IMR-90 (cell line): Measurements from ENCODE around the gene CSAD. TPM values are rescaled to one million over a fixed set of nuclear protein-coding genes. Genes with fewer than 3 reads are reported as not detected.

Experiments used
- ATAC-seq: fragments of 200-7000 bp; cut with Tn5 transposase; 2 replicates; pipeline ENCODE4 v1.9.1; 2020; ENCODE audit warnings: low read depth, mild to moderate bottlenecking, moderate library complexity
- BruUV-seq: library from RNA; stranded (reverse); fragments of 400-500 nt; replicated peaks from 2 replicates; lab custom pipeline; 2021; lab: Mats Ljungman, UMichigan
- CTCF ChIA-PET: fragments of 300-600 bp; formaldehyde crosslinking; extraction: SDS; loops from one replicate; lab custom pipeline; 2021; ENCODE audit warnings: antibody characterized with exemption; lab: Yijun Ruan, JAX
- POLR2A ChIA-PET: fragments of 300-600 bp; sonication (Branson Sonifier 250); formaldehyde crosslinking; loops from one replicate; lab custom pipeline; 2022; ENCODE audit warnings: antibody characterized with exemption; ENCODE audit not compliant: unreplicated experiment; lab: Charles Lee
- DNase-seq: peaks from one replicate; pipeline ENCODE4 v3.0.0; 2013
- H2AFZ ChIP-seq: replicated peaks from 2 replicates; pipeline ENCODE3; 2013; ENCODE audit warnings: low read length, mild to moderate bottlenecking; ENCODE audit not compliant: poor library complexity
- H2AK5ac ChIP-seq: 2 replicates; pipeline ENCODE4 v1.6.1; 2013; ENCODE audit warnings: low read depth, low read length, inconsistent platforms
- H2AK9ac ChIP-seq: replicated peaks from 2 replicates; pipeline ENCODE3; 2013; ENCODE audit warnings: mild to moderate bottlenecking, low read depth, low read length, moderate library complexity; ENCODE audit not compliant: poor library complexity
- H2BK120ac ChIP-seq: 2 replicates; pipeline ENCODE4 v1.6.1; 2013; ENCODE audit warnings: low read depth, low read length, inconsistent platforms
- H2BK15ac ChIP-seq: 3 replicates; pipeline ENCODE4 v1.6.1; 2013; ENCODE audit warnings: low read depth, low read length, inconsistent platforms
- H2BK20ac ChIP-seq: 2 replicates; pipeline ENCODE4 v1.6.1; 2013; ENCODE audit warnings: low read depth, mild to moderate bottlenecking, inconsistent platforms, low read length, moderate library complexity
- H2BK5ac ChIP-seq: 2 replicates; pipeline ENCODE4 v1.6.1; 2013; ENCODE audit warnings: mild to moderate bottlenecking, low read depth, low read length, inconsistent platforms; ENCODE audit not compliant: poor library complexity, severe bottlenecking
- H3K14ac ChIP-seq: replicated peaks from 2 replicates; pipeline ENCODE4 v1.6.1; 2013; ENCODE audit warnings: low read depth, low read length, inconsistent platforms
- H3K18ac ChIP-seq: 2 replicates; pipeline ENCODE4 v1.6.1; 2013; ENCODE audit warnings: low read depth, low read length, control low read depth
- H3K23ac ChIP-seq: 2 replicates; pipeline ENCODE4 v1.6.1; 2013; ENCODE audit warnings: low read depth, low read length, inconsistent platforms
- H3K27ac ChIP-seq: 2 replicates; pipeline ENCODE4 v1.5.1; 2013; ENCODE audit warnings: mild to moderate bottlenecking, control low read depth, low read length; ENCODE audit not compliant: insufficient read depth
- H3K27me3 ChIP-seq: 2 replicates; pipeline ENCODE4 v1.6.1; 2013; ENCODE audit warnings: low read length; ENCODE audit not compliant: control insufficient read depth, insufficient read depth
- H3K36me3 ChIP-seq: 2 replicates; pipeline ENCODE4 v1.6.1; 2013; ENCODE audit warnings: low read length, mixed read lengths; ENCODE audit not compliant: control insufficient read depth, insufficient read depth
- H3K4ac ChIP-seq: 2 replicates; pipeline ENCODE4 v1.6.1; 2013; ENCODE audit warnings: low read depth, low read length, inconsistent platforms
- H3K4me1 ChIP-seq: 2 replicates; pipeline ENCODE4 v1.6.1; 2013; ENCODE audit warnings: low read length, mixed read lengths; ENCODE audit not compliant: control insufficient read depth, insufficient read depth
- H3K4me2 ChIP-seq: 2 replicates; pipeline ENCODE4 v1.6.1; 2013; ENCODE audit warnings: low read depth, mild to moderate bottlenecking, control low read depth, low read length, moderate library complexity
- H3K4me3 ChIP-seq: 2 replicates; pipeline ENCODE4 v1.5.1; 2013; ENCODE audit warnings: low read depth, mild to moderate bottlenecking, control low read depth, low read length, moderate library complexity; ENCODE audit not compliant: insufficient read depth
- H3K56ac ChIP-seq: 2 replicates; pipeline ENCODE4 v1.6.1; 2013; ENCODE audit warnings: low read length, inconsistent platforms; ENCODE audit not compliant: insufficient read depth; ENCODE audit errors: extremely low read depth
- H3K79me1 ChIP-seq, 2 experiments: 2 replicates each; pipeline ENCODE4 v1.6.1; 2013; ENCODE audit warnings: low read length in 2 of 2, inconsistent platforms in 1 of 2, low read depth in 1 of 2
- H3K9ac ChIP-seq: 2 replicates; pipeline ENCODE4 v1.6.1; 2013; ENCODE audit warnings: low read depth, low read length, control low read depth
- H3K9me1 ChIP-seq: 2 replicates; pipeline ENCODE4 v1.6.1; 2013; ENCODE audit warnings: low read length, inconsistent platforms; ENCODE audit not compliant: insufficient read depth
- H3K9me3 ChIP-seq: 2 replicates; pipeline ENCODE4 v1.6.1; 2013; ENCODE audit warnings: low read length; ENCODE audit not compliant: control insufficient read depth, insufficient read depth
- H4K20me1 ChIP-seq: 2 replicates; pipeline ENCODE4 v1.6.1; 2013; ENCODE audit warnings: low read length, inconsistent platforms; ENCODE audit not compliant: insufficient read depth
- H4K5ac ChIP-seq: 2 replicates; pipeline ENCODE4 v1.6.1; 2013; ENCODE audit warnings: mild to moderate bottlenecking, low read depth, low read length, control low read depth
- H4K8ac ChIP-seq, 2 experiments: 2 replicates each; pipeline ENCODE4 v1.6.1; 2013; ENCODE audit warnings: low read depth in 2 of 2, low read length in 2 of 2, control low read depth in 1 of 2, inconsistent platforms in 1 of 2
- H4K91ac ChIP-seq: 2 replicates; pipeline ENCODE4 v1.6.1; 2013; ENCODE audit warnings: low read depth, low read length, inconsistent platforms; ENCODE audit not compliant: insufficient read depth
- BHLHE40 ChIP-seq: fragments of 150-350 bp; IDR thresholded peaks from 2 replicates; pipeline ENCODE4 v1.6.1; 2016; ENCODE audit warnings: mild to moderate bottlenecking, low read depth, low read length
- CEBPB ChIP-seq: IDR thresholded peaks from 2 replicates; pipeline ENCODE4 v1.6.1; 2012; ENCODE audit warnings: low read depth, low read length, improper control_type of control experiment
- CHD1 ChIP-seq: IDR thresholded peaks from 2 replicates; pipeline ENCODE4 v1.6.1; 2012; ENCODE audit warnings: low read depth, low read length, improper control_type of control experiment
- CTCF ChIP-seq: conservative IDR thresholded peaks from 2 replicates; pipeline ENCODE4 v1.5.1; 2012; ENCODE audit warnings: mild to moderate bottlenecking, low read depth, low read length, improper control_type of control experiment
- ELK1 ChIP-seq: fragments of 150-350 bp; IDR thresholded peaks from 2 replicates; pipeline ENCODE4 v1.6.1; 2016; ENCODE audit warnings: low read depth, mild to moderate bottlenecking, low read length, moderate library complexity, borderline replicate concordance
- FOS ChIP-seq: fragments of 150-350 bp; IDR thresholded peaks from 2 replicates; pipeline ENCODE4 v1.6.1; 2016; ENCODE audit warnings: low read depth, low read length
- MAZ ChIP-seq: IDR thresholded peaks from 2 replicates; pipeline ENCODE4 v1.6.1; 2012; ENCODE audit warnings: low read depth, mild to moderate bottlenecking, low read length, improper control_type of control experiment, moderate library complexity, borderline replicate concordance
- MXI1 ChIP-seq: IDR thresholded peaks from 2 replicates; pipeline ENCODE4 v1.6.1; 2012; ENCODE audit warnings: low read depth, mild to moderate bottlenecking, low read length, moderate library complexity, borderline replicate concordance
- NFE2L2 ChIP-seq: fragments of 150-350 bp; IDR thresholded peaks from 2 replicates; pipeline ENCODE4 v1.6.1; 2016; ENCODE audit warnings: low read depth, mild to moderate bottlenecking, low read length
- POLR2A ChIP-seq: IDR thresholded peaks from 2 replicates; pipeline ENCODE4 v1.6.1; 2012; ENCODE audit warnings: mild to moderate bottlenecking, low read depth, low read length
- RAD21 ChIP-seq: IDR thresholded peaks from 2 replicates; pipeline ENCODE4 v1.6.1; 2012; ENCODE audit warnings: low read length, improper control_type of control experiment
- RCOR1 ChIP-seq: IDR thresholded peaks from 2 replicates; pipeline ENCODE4 v1.6.1; 2012; ENCODE audit warnings: mild to moderate bottlenecking, low read length, improper control_type of control experiment; ENCODE audit not compliant: insufficient replicate concordance
- RFX5 ChIP-seq: IDR thresholded peaks from 2 replicates; pipeline ENCODE4 v1.8.0; 2012; ENCODE audit warnings: low read depth, mild to moderate bottlenecking, low read length, moderate library complexity
- USF2 ChIP-seq: fragments of 150-350 bp; IDR thresholded peaks from 2 replicates; pipeline ENCODE4 v1.6.1; 2017; ENCODE audit warnings: mild to moderate bottlenecking, antibody characterized with exemption, low read length, low read depth
- WGBS, 2 experiments: methylation state at CpG; one replicate each; pipeline versions ENCODE4 v1.1.5 to v1.1.7; 2013; ENCODE audit warnings: missing lambda C conversion rate in 2 of 2; ENCODE audit not compliant: insufficient read length in 1 of 2; ENCODE audit errors: extremely low coverage in 2 of 2; 5-methylcytosine and 5-hydroxymethylcytosine counted together
- dilution Hi-C: fragments of 300-500 bp; cut with HindIII; formaldehyde crosslinking; loops from one replicate; pipeline ENCODE4 v1.14.3; 2018; ENCODE audit warnings: low sequenced_read_pairs; ENCODE audit not compliant: unreplicated experiment
- in situ Hi-C: fragments of 300-500 bp; cut with MboI; formaldehyde crosslinking; loops from 3 replicates; pipeline ENCODE4 v1.14.3; 2019; ENCODE audit warnings: low sequenced_read_pairs, inconsistent platforms, mixed read lengths
- intact Hi-C: fragments of 100-400 bp; cut with micrococcal nuclease; formaldehyde crosslinking; loops from 2 replicates; pipeline ENCODE4 v1.10.0; 2022
- polyA plus RNA-seq, 3 experiments: library from polyadenylated mRNA; depleted of rRNA; stranded (reverse); fragments of >200 nt; gene quantifications; 2 replicates each; pipeline ENCODE4 v1.2.3, GENCODE V29; 2012; ENCODE audit warnings: low replicate concordance in 1 of 3
- total RNA-seq: library from RNA; depleted of rRNA; stranded (reverse); fragments of >200 nt; gene quantifications from 2 replicates; pipeline ENCODE4 v1.2.3, GENCODE V29; 2012

The CSAD gene
- total and polyA plus RNA-seq, 2 of the 4 experiments (the other 2 are of a cell fraction) = 5.4 to 45.6 TPM

- dilution Hi-C loops (no loop called here), in situ Hi-C loops (loop anchor here (5.0 to 10.0 kb wide), 2 partner anchors 76 to 304 kb away; no protein-coding TSS in a partner anchor), intact Hi-C loops (loop anchor here (5.0 to 10.0 kb wide), 2 partner anchors 114 to 296 kb away; partner anchors contain the start of genes AAAS and NPFF)
- Histone ChIP-seq H3K27ac (no peak overlapping the region), H2BK20ac (no peak overlapping the region), H3K36me3 (peaks cover 47% of the 10 kb centered on the region), H3K56ac (no peak overlapping the region), H3K4ac (no peak overlapping the region), H2AFZ (no peak overlapping the region), H3K9ac (no peak overlapping the region), H3K4me1 (peaks cover 10% of the 10 kb centered on the region), H2BK120ac (no peak overlapping the region), H3K27me3 (no peaks in the 10 kb centered on the region), H3K18ac (no peak overlapping the region), H4K91ac (no peak overlapping the region), H2AK5ac (no peak overlapping the region), H2AK9ac (peak overlapping the region; percentile 44), H3K23ac (no peak overlapping the region), H3K4me3 (no peak overlapping the region), H4K8ac (no peak overlapping the region), H3K79me1 (peaks cover 12 to 24% of the 10 kb centered on the region in 2 experiments), H4K20me1 (peaks cover 2% of the 10 kb centered on the region; the same call in 1 of the 2 replicates), H3K4me2 (no peak overlapping the region), H3K14ac (no peak overlapping the region), H2BK15ac (no peak overlapping the region), H3K9me1 (peaks cover 22% of the 10 kb centered on the region), H3K9me3 (no peaks in the 10 kb centered on the region), H4K5ac (no peak overlapping the region), H2BK5ac (no peak overlapping the region)
- TF ChIP-seq CHD1 = no peak
- TF ChIP-seq CTCF = no peak
- TF ChIP-seq RCOR1 = no peak
- no peak for TF ChIP-seq MXI1
- TF ChIP-seq NFE2L2 = no peak
- TF ChIP-seq BHLHE40 = no peak
- TF ChIP-seq CEBPB = no peak
- TF ChIP-seq ELK1 = no peak
- TF ChIP-seq FOS = no peak
- no peak for TF ChIP-seq POLR2A
- TF ChIP-seq RAD21 = no peak
- no peak for TF ChIP-seq USF2
- no peak for TF ChIP-seq RFX5
- no peak for TF ChIP-seq MAZ
- CTCF ChIA-PET = interaction anchor here (1.0 kb wide), 1 partner anchor 55 kb away, joined by 3 read pairs; no protein-coding TSS in a partner anchor
- DNase-seq = no peak
- TSS peak; percentile 76 for BruUV-seq
- ATAC-seq = no peak
- POLR2A ChIA-PET = no interaction called here
- no CpG with 5 or more reads among the region's 4 CpGs for WGBS, 2 experiments
Measured at GRCh38 chr12:53210843-53211242, 30.1 kb upstream of the CSAD start.
